ENCODE measurements around the gene STXBP2. TPM values are rescaled to one million over a fixed set of nuclear protein-coding genes. Genes with fewer than 3 reads are reported as not detected.

The STXBP2 gene
- total and polyA plus RNA-seq, 4 donors = 80.3 to 455 (median 195) TPM

DNA sequence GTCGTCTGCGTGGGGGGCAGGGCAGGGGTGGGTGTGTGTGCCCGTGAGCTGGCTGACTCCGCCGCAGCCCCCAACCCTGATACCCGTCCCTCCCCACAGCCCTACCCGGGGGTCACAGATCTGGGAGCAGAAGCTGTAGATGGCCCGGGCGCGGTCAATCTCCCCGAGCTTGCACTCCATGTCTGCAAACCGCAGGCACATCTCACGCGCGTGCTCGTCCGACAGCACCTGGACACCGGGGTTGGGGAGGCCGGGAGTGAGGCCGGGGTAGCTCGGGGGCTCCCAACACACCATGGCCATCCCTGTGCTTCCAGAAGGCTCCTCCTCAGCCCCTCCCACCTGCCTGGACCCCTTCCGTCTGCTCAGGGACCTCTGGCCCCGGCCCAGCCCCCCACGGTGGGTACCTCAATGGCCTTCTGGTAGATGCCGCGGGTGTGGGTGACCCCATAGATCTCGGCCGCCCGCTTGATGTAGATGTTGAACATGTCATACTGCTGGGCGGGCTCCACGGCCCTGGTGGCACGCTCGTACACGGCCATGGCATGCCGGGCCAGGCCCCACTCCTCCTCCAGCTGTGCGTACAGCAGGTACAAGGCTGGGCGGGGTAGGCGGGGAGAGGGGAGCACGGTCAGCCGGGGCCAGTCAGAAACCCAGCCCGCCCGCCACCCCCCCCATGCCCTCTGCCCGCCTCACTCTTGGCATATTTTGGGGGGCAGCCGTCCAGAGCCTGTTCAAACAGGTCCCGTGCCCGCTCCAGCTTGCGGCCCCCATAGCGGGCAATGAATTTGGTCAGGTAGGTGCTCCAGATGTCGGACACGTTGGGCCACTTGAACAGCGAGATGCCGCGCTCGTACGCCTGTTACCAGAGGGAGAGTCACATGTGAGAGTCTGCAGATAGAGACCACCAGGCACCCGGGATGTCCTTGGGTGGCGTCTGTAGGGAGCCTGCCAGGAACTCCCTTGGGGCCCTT is 16.2 kb upstream of the STXBP2 start:
- no peak overlapping the region for H3K4me3 ChIP-seq
- H3K4me1 ChIP-seq (ENCODE audit: control insufficient read depth in 5 of 5, insufficient read depth in 5 of 5, low read length in 5 of 5) = peaks cover 0 to 10% (median 4%) of the 10 kb centered on the region in 5 donors
- peak overlapping the region in 1 of 2 donors; percentile 78 for H3K27ac ChIP-seq (ENCODE audit: low read depth in 1 of 2, low read length in 1 of 2)
- no peak overlapping the region for H3K9ac ChIP-seq (ENCODE audit: insufficient read depth in 1 of 2, low read length in 2 of 2)
- ATAC-seq (ENCODE audit: insufficient read depth, low FRiP score) = no peak
- 95 to 96% methylated on average over 55 to 57 of the region's 57 CpGs for WGBS, 2 donors
- DNase-seq = no peak
- peaks cover 13 to 82% (median 19%) of the 10 kb centered on the region in 4 donors for H3K36me3 ChIP-seq (ENCODE audit: control insufficient read depth in 4 of 4, insufficient read depth in 4 of 4, low read length in 4 of 4)
- H3K9me3 ChIP-seq (ENCODE audit: control insufficient read depth in 4 of 4, insufficient read depth in 3 of 4, low read length in 3 of 4) = no peaks in the 10 kb centered on the region
- H3K27me3 ChIP-seq (ENCODE audit: control insufficient read depth in 3 of 3, insufficient read depth in 3 of 3, low read length in 2 of 3) = no peaks in the 10 kb centered on the region
- TF ChIP-seq, protein P1, sequence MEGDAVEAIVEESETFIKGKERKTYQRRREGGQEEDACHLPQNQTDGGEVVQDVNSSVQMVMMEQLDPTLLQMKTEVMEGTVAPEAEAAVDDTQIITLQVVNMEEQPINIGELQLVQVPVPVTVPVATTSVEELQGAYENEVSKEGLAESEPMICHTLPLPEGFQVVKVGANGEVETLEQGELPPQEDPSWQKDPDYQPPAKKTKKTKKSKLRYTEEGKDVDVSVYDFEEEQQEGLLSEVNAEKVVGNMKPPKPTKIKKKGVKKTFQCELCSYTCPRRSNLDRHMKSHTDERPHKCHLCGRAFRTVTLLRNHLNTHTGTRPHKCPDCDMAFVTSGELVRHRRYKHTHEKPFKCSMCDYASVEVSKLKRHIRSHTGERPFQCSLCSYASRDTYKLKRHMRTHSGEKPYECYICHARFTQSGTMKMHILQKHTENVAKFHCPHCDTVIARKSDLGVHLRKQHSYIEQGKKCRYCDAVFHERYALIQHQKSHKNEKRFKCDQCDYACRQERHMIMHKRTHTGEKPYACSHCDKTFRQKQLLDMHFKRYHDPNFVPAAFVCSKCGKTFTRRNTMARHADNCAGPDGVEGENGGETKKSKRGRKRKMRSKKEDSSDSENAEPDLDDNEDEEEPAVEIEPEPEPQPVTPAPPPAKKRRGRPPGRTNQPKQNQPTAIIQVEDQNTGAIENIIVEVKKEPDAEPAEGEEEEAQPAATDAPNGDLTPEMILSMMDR (IDR thresholded peaks at IDR 0.05; ENCODE audit: control extremely low read depth, extremely low read depth) = no peak

DNA sequence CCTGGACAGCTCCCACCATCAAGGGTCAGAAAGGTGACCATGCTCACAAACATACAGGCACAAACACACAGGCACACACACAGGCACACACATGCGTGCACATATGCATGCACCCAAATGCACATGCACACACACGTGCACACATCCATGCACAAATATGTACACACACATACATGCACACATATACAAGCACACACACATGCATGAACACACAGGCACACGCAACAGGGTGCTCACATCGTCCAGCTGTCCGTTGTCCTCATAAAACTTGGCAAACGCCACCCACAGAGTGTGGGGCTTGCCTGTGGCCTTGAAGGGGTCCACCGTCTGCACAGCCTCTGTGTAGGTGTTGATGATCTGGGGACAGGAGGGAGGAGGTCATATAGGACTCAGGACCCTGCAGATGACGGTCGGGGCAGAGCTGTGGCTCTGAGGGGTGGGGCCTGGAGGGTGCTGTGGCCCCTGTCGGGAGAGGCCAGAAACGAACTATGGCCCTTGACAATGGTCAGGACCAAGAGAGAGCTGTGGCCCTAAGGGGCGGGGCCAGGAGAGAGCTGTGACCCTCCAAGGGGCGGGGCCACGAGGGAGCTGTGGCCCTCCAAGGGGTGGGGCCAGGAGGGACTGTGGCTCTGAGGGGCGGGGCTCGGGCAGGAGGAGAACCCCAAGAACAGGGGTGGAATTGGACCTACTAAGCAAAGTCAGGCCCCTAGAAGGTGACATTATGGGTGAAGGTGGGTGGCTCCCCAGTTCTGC is 13.8 kb upstream of the STXBP2 start:
- no peaks in the 10 kb centered on the region for H3K9me3 ChIP-seq (ENCODE audit: control insufficient read depth in 4 of 4, insufficient read depth in 3 of 4, low read length in 3 of 4)
- no peak overlapping the region for H3K27ac ChIP-seq (ENCODE audit: low read depth in 1 of 2, low read length in 1 of 2)
- H3K4me3 ChIP-seq = no peak overlapping the region
- no peaks in the 10 kb centered on the region for H3K27me3 ChIP-seq (ENCODE audit: control insufficient read depth in 3 of 3, insufficient read depth in 3 of 3, low read length in 2 of 3)
- ATAC-seq (ENCODE audit: insufficient read depth, low FRiP score) (no peak), DNase-seq (no peak)
- WGBS, 2 donors = 89 to 92% methylated on average over 16 of the region's 16 CpGs
- peaks cover 20 to 83% (median 24%) of the 10 kb centered on the region in 4 donors for H3K36me3 ChIP-seq (ENCODE audit: control insufficient read depth in 4 of 4, insufficient read depth in 4 of 4, low read length in 4 of 4)
- peaks cover 0 to 10% (median 3%) of the 10 kb centered on the region in 5 donors for H3K4me1 ChIP-seq (ENCODE audit: control insufficient read depth in 5 of 5, insufficient read depth in 5 of 5, low read length in 5 of 5)
- TF ChIP-seq, protein P1 (IDR thresholded peaks at IDR 0.05; ENCODE audit: control extremely low read depth, extremely low read depth) = no peak
- H3K9ac ChIP-seq (ENCODE audit: insufficient read depth in 1 of 2, low read length in 2 of 2) = no peak overlapping the region

DNA sequence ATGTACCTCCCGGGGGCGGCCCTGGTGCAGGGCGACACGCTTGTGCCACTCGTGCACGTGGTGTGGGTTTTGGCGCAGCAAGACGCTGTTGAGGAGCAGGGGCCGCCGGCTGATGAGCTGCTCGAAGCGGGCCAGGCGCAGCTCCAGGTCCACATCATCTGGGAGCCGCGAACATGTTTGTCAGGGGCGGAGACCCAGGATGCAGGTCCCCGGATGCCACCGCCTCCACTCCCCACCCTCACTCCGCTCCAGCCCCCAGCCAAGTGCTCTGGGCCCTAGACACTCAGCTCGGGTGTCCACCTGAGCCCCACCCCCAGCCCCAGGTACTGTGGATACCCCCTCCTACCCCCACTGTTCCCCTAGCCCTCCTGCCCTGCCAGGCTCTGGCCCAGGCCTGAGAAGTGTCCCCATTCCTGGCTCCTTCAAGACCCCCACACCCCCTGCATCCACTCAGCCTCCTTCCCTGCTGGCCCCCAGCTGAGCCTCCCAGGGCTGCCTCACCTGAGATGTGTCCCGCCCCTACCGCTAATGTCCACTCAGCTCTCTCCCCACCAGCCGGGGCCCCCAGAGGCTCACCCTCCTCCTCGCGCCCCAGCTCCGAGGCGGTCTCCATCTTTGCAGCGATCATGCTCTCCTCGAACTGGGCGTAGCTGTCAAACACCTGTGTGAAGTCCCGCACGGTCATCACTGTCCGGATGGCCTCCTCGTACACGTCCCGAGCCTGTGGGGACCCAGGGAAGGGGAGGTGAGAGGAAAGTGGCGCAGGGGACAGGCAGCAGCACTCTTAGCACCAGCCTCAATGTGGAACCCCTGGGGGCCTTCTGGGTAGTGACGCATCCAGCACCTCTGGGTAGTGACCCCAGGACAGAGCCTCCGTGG is 12.9 kb upstream of the STXBP2 start:
- no peak for DNase-seq
- ATAC-seq (ENCODE audit: insufficient read depth, low FRiP score) = no peak
- no peak overlapping the region for H3K4me3 ChIP-seq
- H3K9me3 ChIP-seq (ENCODE audit: control insufficient read depth in 4 of 4, insufficient read depth in 3 of 4, low read length in 3 of 4) = no peaks in the 10 kb centered on the region
- no peak overlapping the region for H3K9ac ChIP-seq (ENCODE audit: insufficient read depth in 1 of 2, low read length in 2 of 2)
- no peaks in the 10 kb centered on the region for H3K27me3 ChIP-seq (ENCODE audit: control insufficient read depth in 3 of 3, insufficient read depth in 3 of 3, low read length in 2 of 3)
- 94 to 96% methylated on average over 38 to 39 of the region's 39 CpGs for WGBS, 2 donors
- TF ChIP-seq, protein P1 (IDR thresholded peaks at IDR 0.05; ENCODE audit: control extremely low read depth, extremely low read depth) = no peak
- peaks cover 4 to 11% (median 10%) of the 10 kb centered on the region in 5 donors for H3K4me1 ChIP-seq (ENCODE audit: control insufficient read depth in 5 of 5, insufficient read depth in 5 of 5, low read length in 5 of 5)
- no peak overlapping the region for H3K27ac ChIP-seq (ENCODE audit: low read depth in 1 of 2, low read length in 1 of 2)
- H3K36me3 ChIP-seq (ENCODE audit: control insufficient read depth in 4 of 4, insufficient read depth in 4 of 4, low read length in 4 of 4) = peaks cover 20 to 77% (median 23%) of the 10 kb centered on the region in 4 donors
